ENCODE results near the gene NCOA7. TPM values are rescaled to one million over a fixed set of nuclear protein-coding genes. Genes with fewer than 3 reads are reported as not detected.
"Not testable (repeated sequence)": the region's sequence is repeated elsewhere in the genome, so short reads cannot be mapped to it uniquely, and the experiment has no call there.

The NCOA7 gene
- total RNA-seq, 2 experiments from 2014 or later = 43.2 to 53.1 TPM

- H3K9me3 Mint-ChIP-seq = no peaks in the 10 kb centered on the region
- H3K4me1 Mint-ChIP-seq = peaks cover 3% of the 10 kb centered on the region
- no peaks in the 10 kb centered on the region for H3K36me3 Mint-ChIP-seq (ENCODE audit: low read depth)
- peaks cover 43% of the 10 kb centered on the region for H3K27me3 Mint-ChIP-seq
- ChIA-PET POLR2A (no interaction called here), CTCF (no interaction called here)
- H3K27ac Mint-ChIP-seq = no peak overlapping the region
- DNase-seq = no peak
- no peak overlapping the region for H3K4me3 Mint-ChIP-seq
Observed at GRCh38 chr6:125759959-125760457, 30.8 kb upstream of the NCOA7 start.

GRCh38 chr6:125764121-125764671 lies 26.6 kb upstream of the NCOA7 start:
- H3K27me3 Mint-ChIP-seq = peaks cover 55% of the 10 kb centered on the region
- POLR2A ChIA-PET = no interaction called here
- H3K9me3 Mint-ChIP-seq = no peaks in the 10 kb centered on the region
- H3K4me3 Mint-ChIP-seq = no peak overlapping the region
- CTCF ChIA-PET = interaction anchor here (0.9 to 1.7 kb wide), 4 partner anchors 14 to 452 kb away, joined by 3 to 4 read pairs (median 3); no protein-coding TSS in a partner anchor
- no peak for DNase-seq
- peaks cover 3% of the 10 kb centered on the region for H3K4me1 Mint-ChIP-seq
- H3K36me3 Mint-ChIP-seq (ENCODE audit: low read depth) = no peaks in the 10 kb centered on the region
- no peak overlapping the region for H3K27ac Mint-ChIP-seq

- Mint-ChIP-seq H3K4me1 (peaks cover 6% of the 10 kb centered on the region), H3K27ac (no peak overlapping the region), H3K36me3 (ENCODE audit: low read depth) (no peaks in the 10 kb centered on the region), H3K4me3 (no peak overlapping the region), H3K27me3 (peaks cover 47% of the 10 kb centered on the region), H3K9me3 (no peaks in the 10 kb centered on the region)
- POLR2A ChIA-PET = no interaction called here
- CTCF ChIA-PET = interaction anchor here (0.6 to 1.0 kb wide), 3 partner anchors 8 to 181 kb away, joined by 3 to 4 read pairs (median 3); no protein-coding TSS in a partner anchor
- DNase-seq = no peak
Observed at GRCh38 chr6:125765944-125766343, 24.8 kb upstream of the NCOA7 start.

- ChIA-PET CTCF (interaction anchor here (1.0 kb wide), 1 partner anchor 10 kb away, joined by 3 read pairs; no protein-coding TSS in a partner anchor), POLR2A (no interaction called here)
- Mint-ChIP-seq H3K36me3 (ENCODE audit: low read depth) (no peaks in the 10 kb centered on the region), H3K4me1 (peaks cover 6% of the 10 kb centered on the region), H3K9me3 (no peaks in the 10 kb centered on the region), H3K27ac (no peak overlapping the region), H3K4me3 (no peak overlapping the region), H3K27me3 (peaks cover 43% of the 10 kb centered on the region)
- DNase-seq = no peak
Observed at GRCh38 chr6:125766641-125767040, 24.1 kb upstream of the NCOA7 start.

- ChIA-PET POLR2A (no interaction called here), CTCF (interaction anchor here (1.1 kb wide), 1 partner anchor 456 kb away, joined by 3 read pairs; no protein-coding TSS in a partner anchor)
- Mint-ChIP-seq H3K9me3 (no peaks in the 10 kb centered on the region), H3K36me3 (ENCODE audit: low read depth) (no peaks in the 10 kb centered on the region), H3K27ac (no peak overlapping the region), H3K4me3 (no peak overlapping the region), H3K4me1 (peaks cover 4% of the 10 kb centered on the region), H3K27me3 (peaks cover 38% of the 10 kb centered on the region)
- DNase-seq = no peak
Observed at GRCh38 chr6:125769147-125769783, 21.5 kb upstream of the NCOA7 start.

- ChIA-PET CTCF (interaction anchor here (1.0 kb wide), 1 partner anchor 26 kb away, joined by 4 read pairs; no protein-coding TSS in a partner anchor), POLR2A (no interaction called here)
- Mint-ChIP-seq H3K4me1 (peaks cover 5% of the 10 kb centered on the region), H3K27me3 (peaks cover 28% of the 10 kb centered on the region), H3K36me3 (ENCODE audit: low read depth) (no peaks in the 10 kb centered on the region), H3K27ac (no peak overlapping the region), H3K4me3 (no peak overlapping the region), H3K9me3 (no peaks in the 10 kb centered on the region)
- DNase-seq = no peak
Observed at GRCh38 chr6:125773387-125774341, 17.1 kb upstream of the NCOA7 start.

- POLR2A ChIA-PET; H3K27ac Mint-ChIP-seq; DNase-seq; H3K4me3 Mint-ChIP-seq; H3K36me3 Mint-ChIP-seq (ENCODE audit: low read depth); CTCF ChIA-PET; H3K4me1 Mint-ChIP-seq; H3K9me3 Mint-ChIP-seq: not testable (repeated sequence)
- peaks cover 27% of the 10 kb centered on the region for H3K27me3 Mint-ChIP-seq
Observed at GRCh38 chr6:125776107-125776826, 14.5 kb upstream of the NCOA7 start.

GRCh38 chr6:125779924-125780539 lies 10.7 kb upstream of the NCOA7 start:
- POLR2A ChIA-PET = no interaction called here
- H3K27ac Mint-ChIP-seq = no peak overlapping the region
- CTCF ChIA-PET = interaction anchor here (1.3 to 3.6 kb wide), 4 partner anchors 10 to 177 kb away, joined by 3 to 47 read pairs (median 11); partner anchors contain the start of genes HINT3 and NCOA7
- peak; percentile 82 for DNase-seq
- H3K4me3 Mint-ChIP-seq = no peak overlapping the region
- no peaks in the 10 kb centered on the region for H3K9me3 Mint-ChIP-seq
- H3K4me1 Mint-ChIP-seq = peaks cover 18% of the 10 kb centered on the region
- no peaks in the 10 kb centered on the region for H3K36me3 Mint-ChIP-seq (ENCODE audit: low read depth)
- peaks cover 19% of the 10 kb centered on the region for H3K27me3 Mint-ChIP-seq

- DNase-seq = peak; percentile 60
- Mint-ChIP-seq H3K27me3 (peaks cover 14% of the 10 kb centered on the region), H3K9me3 (no peaks in the 10 kb centered on the region), H3K27ac (no peak overlapping the region), H3K36me3 (ENCODE audit: low read depth) (no peaks in the 10 kb centered on the region), H3K4me1 (peaks cover 18% of the 10 kb centered on the region), H3K4me3 (no peak overlapping the region)
- ChIA-PET POLR2A (interaction anchor here (0.7 to 1.6 kb wide), 5 partner anchors 10 to 206 kb away, joined by 3 to 19 read pairs (median 4); partner anchors contain the start of genes HINT3, NCOA7 and TRMT11), CTCF (interaction anchor here (0.6 to 3.6 kb wide), 12 partner anchors 10 to 193 kb away, joined by 3 to 47 read pairs (median 3); partner anchors contain the start of genes HINT3 and NCOA7)
Observed at GRCh38 chr6:125780540-125781313, 10.0 kb upstream of the NCOA7 start.

GRCh38 chr6:125781314-125781868 lies 9.4 kb upstream of the NCOA7 start:
- Mint-ChIP-seq H3K27ac (no peak overlapping the region), H3K4me3 (no peak overlapping the region), H3K36me3 (ENCODE audit: low read depth) (peaks cover 3% of the 10 kb centered on the region), H3K4me1 (peaks cover 18% of the 10 kb centered on the region), H3K27me3 (peaks cover 11% of the 10 kb centered on the region), H3K9me3 (no peaks in the 10 kb centered on the region)
- POLR2A ChIA-PET = interaction anchor here (0.7 to 1.6 kb wide), 5 partner anchors 9 to 205 kb away, joined by 3 to 19 read pairs (median 4); partner anchors contain the start of genes HINT3, NCOA7 and TRMT11
- peak; percentile 74 for DNase-seq
- CTCF ChIA-PET = interaction anchor here (0.6 to 3.6 kb wide), 12 partner anchors 9 to 193 kb away, joined by 3 to 47 read pairs (median 3); partner anchors contain the start of genes HINT3 and NCOA7

- Mint-ChIP-seq H3K9me3 (no peaks in the 10 kb centered on the region), H3K4me3 (no peak overlapping the region), H3K27me3 (no peaks in the 10 kb centered on the region), H3K36me3 (ENCODE audit: low read depth) (peaks cover 9% of the 10 kb centered on the region), H3K4me1 (peaks cover 27% of the 10 kb centered on the region), H3K27ac (no peak overlapping the region)
- no peak for DNase-seq
- ChIA-PET POLR2A (no interaction called here), CTCF (interaction anchor here (3.9 kb wide), 1 partner anchor 172 kb away, joined by 19 read pairs; the partner anchor contains the start of gene HINT3)
Observed at GRCh38 chr6:125784365-125784764, 6.4 kb upstream of the NCOA7 start.
